Tibial nerve (tissue), 3 donors: Measurements from ENCODE around the gene MPRIP.

Experiments
- POLR2A ChIP-seq, 2 donors: fragments of 450-650 bp; IDR thresholded peaks; one replicate each; pipeline ENCODE4 v1.6.1; 2017; ENCODE audit warnings: antibody characterized with exemption in 2 of 2, mild to moderate bottlenecking in 2 of 2, moderate library complexity in 2 of 2
- TF ChIP-seq, protein P1 (sequence below), 5 experiments: fragments of 200-600 bp in 3 of 5; fragments of 450-650 bp in 2 of 5; sonication (generic) in 3 of 5; IDR thresholded peaks; one replicate each; pipeline ENCODE4 v1.5.1; 2016 to 2019; ENCODE audit warnings: antibody characterized with exemption in 5 of 5, mild to moderate bottlenecking in 3 of 5, moderate library complexity in 2 of 5

DNA sequence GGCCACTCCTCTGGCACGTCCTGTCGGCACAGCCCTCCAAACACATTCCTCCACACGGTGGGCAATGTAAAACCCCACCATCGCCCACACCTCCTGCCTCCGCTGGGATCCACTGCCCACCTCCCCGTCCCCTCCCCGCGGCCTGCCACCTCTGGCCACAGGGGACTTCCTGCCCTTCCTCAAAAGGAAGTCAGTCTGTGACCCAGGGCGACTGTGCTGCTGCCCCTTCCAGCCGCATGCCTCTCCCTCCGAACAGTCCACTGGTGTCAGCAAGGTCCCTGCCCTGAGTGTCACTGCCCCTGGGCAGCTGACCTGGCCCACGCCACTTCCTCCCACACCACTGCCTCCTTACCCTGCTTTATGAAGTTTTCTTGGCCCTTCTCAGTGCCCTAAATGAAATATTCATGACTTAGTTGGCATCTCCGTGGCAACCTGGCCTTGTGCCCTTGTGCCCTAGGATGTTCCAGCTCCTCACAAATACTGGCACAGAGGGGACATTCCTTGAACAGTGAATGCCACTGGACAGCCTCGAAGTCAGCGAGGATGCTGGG, 161.9 kb downstream of the MPRIP start:
- TF ChIP-seq, protein P1, sequence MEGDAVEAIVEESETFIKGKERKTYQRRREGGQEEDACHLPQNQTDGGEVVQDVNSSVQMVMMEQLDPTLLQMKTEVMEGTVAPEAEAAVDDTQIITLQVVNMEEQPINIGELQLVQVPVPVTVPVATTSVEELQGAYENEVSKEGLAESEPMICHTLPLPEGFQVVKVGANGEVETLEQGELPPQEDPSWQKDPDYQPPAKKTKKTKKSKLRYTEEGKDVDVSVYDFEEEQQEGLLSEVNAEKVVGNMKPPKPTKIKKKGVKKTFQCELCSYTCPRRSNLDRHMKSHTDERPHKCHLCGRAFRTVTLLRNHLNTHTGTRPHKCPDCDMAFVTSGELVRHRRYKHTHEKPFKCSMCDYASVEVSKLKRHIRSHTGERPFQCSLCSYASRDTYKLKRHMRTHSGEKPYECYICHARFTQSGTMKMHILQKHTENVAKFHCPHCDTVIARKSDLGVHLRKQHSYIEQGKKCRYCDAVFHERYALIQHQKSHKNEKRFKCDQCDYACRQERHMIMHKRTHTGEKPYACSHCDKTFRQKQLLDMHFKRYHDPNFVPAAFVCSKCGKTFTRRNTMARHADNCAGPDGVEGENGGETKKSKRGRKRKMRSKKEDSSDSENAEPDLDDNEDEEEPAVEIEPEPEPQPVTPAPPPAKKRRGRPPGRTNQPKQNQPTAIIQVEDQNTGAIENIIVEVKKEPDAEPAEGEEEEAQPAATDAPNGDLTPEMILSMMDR (IDR thresholded peaks at IDR 0.05) = no peak
- no peak for TF ChIP-seq POLR2A (IDR thresholded peaks at IDR 0.05)
